Breast epithelium (tissue), 4 donors: ENCODE results near the gene TRPM5. TPM values are rescaled to one million over a fixed set of nuclear protein-coding genes. Genes with fewer than 3 reads are reported as not detected.

ENCODE experiments used
- DNase-seq, 2 donors: peaks; one replicate each; pipeline ENCODE4 v3.0.0-alpha.2; 2019; ENCODE audit warnings: low spot score in 2 of 2
- H3K27ac ChIP-seq, 2 donors: fragments of 200-600 bp; sonication (generic) in 1 of 2; one replicate each; pipeline ENCODE4 v1.5.1; 2016 to 2019; ENCODE audit warnings: mild to moderate bottlenecking in 1 of 2
- H3K27me3 ChIP-seq, 2 donors: fragments of 200-600 bp; sonication (generic) in 1 of 2; one replicate each; pipeline versions ENCODE4 v1.5.1 to v1.6.0; 2017 to 2019; ENCODE audit warnings: control low read depth in 1 of 2, mild to moderate bottlenecking in 1 of 2
- H3K36me3 ChIP-seq: fragments of 200-600 bp; one replicate; pipeline ENCODE4 v1.5.1; 2019
- H3K4me1 ChIP-seq, 2 donors: fragments of 200-600 bp; sonication (generic); one replicate each; pipeline ENCODE4 v1.5.1; 2016 to 2019; ENCODE audit warnings: control low read depth in 1 of 2
- H3K4me3 ChIP-seq, 3 donors: fragments of 200-600 bp; sonication (generic); 1 replicate in 2 of 3; 2 replicates in 1 of 3; pipeline ENCODE4 v1.5.1; 2016 to 2019; ENCODE audit warnings: mild to moderate bottlenecking in 3 of 3, moderate library complexity in 2 of 3
- H3K9me3 ChIP-seq, 2 donors: fragments of 200-600 bp; sonication (generic) in 1 of 2; one replicate each; pipeline ENCODE4 v1.5.1; 2016 to 2019; ENCODE audit warnings: control low read depth in 1 of 2
- POLR2A ChIP-seq: fragments of 450-650 bp; IDR thresholded peaks from one replicate; pipeline ENCODE4 v1.6.1; 2016; ENCODE audit warnings: antibody characterized with exemption, mild to moderate bottlenecking, moderate library complexity
- POLR2AphosphoS5 ChIP-seq, 3 donors: sonication (generic); formaldehyde crosslinking; IDR thresholded peaks; one replicate each; pipeline ENCODE4 v1.6.1; 2017; ENCODE audit warnings: antibody characterized with exemption in 3 of 3
- intact Hi-C: fragments of 100-400 bp; cut with DNase I; formaldehyde crosslinking; loops from one replicate; pipeline ENCODE4 v1.15.1; 2023; ENCODE audit warnings: low total_unique reads
- total RNA-seq, 3 donors: library from RNA; depleted of rRNA; stranded (reverse); fragments of >200 nt; gene quantifications; one replicate each; pipeline ENCODE4 v1.1.0, GENCODE V29; 2016
- TF ChIP-seq, protein P1 (sequence below), 3 donors: fragments of 450-650 bp; IDR thresholded peaks; one replicate each; pipeline ENCODE4 v1.5.1; 2016 to 2017; ENCODE audit warnings: antibody characterized with exemption in 3 of 3, mild to moderate bottlenecking in 3 of 3, moderate library complexity in 3 of 3

TRPM5 gene
- total RNA-seq, 3 donors from 2014 or later: not detected

DNA sequence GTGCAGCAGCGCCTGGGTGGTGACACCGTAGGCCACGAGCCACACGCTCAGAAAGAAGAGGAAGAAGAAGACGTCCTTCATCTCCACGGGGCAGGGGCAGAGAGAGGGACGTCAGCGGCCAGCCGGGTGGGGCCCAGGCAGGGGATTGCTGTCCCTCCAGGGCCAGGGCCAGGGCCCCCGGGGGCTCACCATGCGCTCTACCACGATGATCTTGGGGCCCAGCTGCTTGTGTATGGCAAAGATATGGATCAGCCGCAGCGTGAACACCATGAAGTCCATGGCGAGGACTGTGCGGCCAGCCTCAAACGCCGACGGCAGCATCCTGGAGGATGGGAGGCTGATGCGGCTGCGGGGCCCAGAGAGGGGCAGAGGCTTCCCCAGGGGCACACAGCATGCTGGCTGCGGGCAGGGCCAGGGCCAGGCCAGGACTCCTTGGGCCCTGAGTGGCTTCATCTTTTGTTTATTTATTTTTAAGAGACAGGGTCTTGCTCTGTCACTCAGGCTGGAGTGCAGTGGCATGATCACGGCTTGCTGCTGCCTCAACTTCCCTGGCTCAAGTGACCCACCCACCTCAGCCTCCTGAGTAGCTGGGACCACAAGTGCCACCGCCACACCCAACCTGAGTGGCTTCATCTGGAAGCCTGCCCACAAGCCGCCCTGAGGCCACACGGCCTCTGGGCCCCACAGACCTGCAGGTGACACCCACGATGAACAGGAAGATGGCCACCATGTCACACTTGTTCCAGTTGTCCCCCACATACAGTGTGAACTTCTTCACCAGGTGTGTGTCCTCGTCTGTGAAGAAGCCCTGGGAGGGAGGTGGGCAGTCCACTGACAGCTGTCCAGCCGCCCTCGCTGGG, 32.6 kb downstream of the TRPM5 start:
- no peaks in the 10 kb centered on the region for H3K9me3 ChIP-seq
- intact Hi-C loops: loop anchor here (2.0 to 5.0 kb wide), 2 partner anchors 57 to 224 kb away; no protein-coding TSS in a partner anchor
- no peaks in the 10 kb centered on the region for H3K4me1 ChIP-seq
- DNase-seq: no peak
- H3K27ac ChIP-seq: no peak overlapping the region
- TF ChIP-seq POLR2A: no peak
- TF ChIP-seq, protein P1, sequence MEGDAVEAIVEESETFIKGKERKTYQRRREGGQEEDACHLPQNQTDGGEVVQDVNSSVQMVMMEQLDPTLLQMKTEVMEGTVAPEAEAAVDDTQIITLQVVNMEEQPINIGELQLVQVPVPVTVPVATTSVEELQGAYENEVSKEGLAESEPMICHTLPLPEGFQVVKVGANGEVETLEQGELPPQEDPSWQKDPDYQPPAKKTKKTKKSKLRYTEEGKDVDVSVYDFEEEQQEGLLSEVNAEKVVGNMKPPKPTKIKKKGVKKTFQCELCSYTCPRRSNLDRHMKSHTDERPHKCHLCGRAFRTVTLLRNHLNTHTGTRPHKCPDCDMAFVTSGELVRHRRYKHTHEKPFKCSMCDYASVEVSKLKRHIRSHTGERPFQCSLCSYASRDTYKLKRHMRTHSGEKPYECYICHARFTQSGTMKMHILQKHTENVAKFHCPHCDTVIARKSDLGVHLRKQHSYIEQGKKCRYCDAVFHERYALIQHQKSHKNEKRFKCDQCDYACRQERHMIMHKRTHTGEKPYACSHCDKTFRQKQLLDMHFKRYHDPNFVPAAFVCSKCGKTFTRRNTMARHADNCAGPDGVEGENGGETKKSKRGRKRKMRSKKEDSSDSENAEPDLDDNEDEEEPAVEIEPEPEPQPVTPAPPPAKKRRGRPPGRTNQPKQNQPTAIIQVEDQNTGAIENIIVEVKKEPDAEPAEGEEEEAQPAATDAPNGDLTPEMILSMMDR (IDR thresholded peaks at IDR 0.05): no peak
- no peak for TF ChIP-seq POLR2AphosphoS5 (IDR thresholded peaks at IDR 0.05)
- no peaks in the 10 kb centered on the region for H3K36me3 ChIP-seq
- no peak overlapping the region for H3K4me3 ChIP-seq
- H3K27me3 ChIP-seq: no peaks in the 10 kb centered on the region

DNA sequence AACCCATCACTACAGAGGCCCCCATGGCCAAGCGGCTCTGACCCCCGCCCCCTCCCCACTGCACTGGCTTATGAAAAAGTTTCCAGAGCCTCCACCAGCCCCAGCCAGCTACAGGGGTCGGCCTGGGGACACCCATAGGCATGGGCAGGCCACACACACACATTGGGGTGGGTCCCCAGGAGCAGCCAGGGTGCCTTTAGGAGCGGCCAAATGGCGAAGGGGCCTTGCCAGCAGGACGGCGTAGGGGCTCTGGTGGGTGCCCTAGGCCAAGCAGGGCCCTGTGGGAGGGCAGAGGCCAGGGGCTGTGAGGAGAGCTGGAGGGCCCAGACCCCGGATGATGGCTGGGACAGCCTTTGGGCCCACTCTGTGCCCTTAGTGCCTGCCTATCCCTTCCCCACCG, 33.7 kb downstream of the TRPM5 start:
- TF ChIP-seq POLR2AphosphoS5 (IDR thresholded peaks at IDR 0.05) (no peak), POLR2A (no peak)
- TF ChIP-seq, protein P1 (IDR thresholded peaks at IDR 0.05): no peak
- no peak overlapping the region for H3K4me3 ChIP-seq
- H3K9me3 ChIP-seq: no peaks in the 10 kb centered on the region
- no peaks in the 10 kb centered on the region for H3K4me1 ChIP-seq
- no peaks in the 10 kb centered on the region for H3K27me3 ChIP-seq
- intact Hi-C loops: loop anchor here (2.0 to 5.0 kb wide), 2 partner anchors 58 to 223 kb away; no protein-coding TSS in a partner anchor
- H3K36me3 ChIP-seq: no peaks in the 10 kb centered on the region
- DNase-seq: no peak
- H3K27ac ChIP-seq: no peak overlapping the region

DNA sequence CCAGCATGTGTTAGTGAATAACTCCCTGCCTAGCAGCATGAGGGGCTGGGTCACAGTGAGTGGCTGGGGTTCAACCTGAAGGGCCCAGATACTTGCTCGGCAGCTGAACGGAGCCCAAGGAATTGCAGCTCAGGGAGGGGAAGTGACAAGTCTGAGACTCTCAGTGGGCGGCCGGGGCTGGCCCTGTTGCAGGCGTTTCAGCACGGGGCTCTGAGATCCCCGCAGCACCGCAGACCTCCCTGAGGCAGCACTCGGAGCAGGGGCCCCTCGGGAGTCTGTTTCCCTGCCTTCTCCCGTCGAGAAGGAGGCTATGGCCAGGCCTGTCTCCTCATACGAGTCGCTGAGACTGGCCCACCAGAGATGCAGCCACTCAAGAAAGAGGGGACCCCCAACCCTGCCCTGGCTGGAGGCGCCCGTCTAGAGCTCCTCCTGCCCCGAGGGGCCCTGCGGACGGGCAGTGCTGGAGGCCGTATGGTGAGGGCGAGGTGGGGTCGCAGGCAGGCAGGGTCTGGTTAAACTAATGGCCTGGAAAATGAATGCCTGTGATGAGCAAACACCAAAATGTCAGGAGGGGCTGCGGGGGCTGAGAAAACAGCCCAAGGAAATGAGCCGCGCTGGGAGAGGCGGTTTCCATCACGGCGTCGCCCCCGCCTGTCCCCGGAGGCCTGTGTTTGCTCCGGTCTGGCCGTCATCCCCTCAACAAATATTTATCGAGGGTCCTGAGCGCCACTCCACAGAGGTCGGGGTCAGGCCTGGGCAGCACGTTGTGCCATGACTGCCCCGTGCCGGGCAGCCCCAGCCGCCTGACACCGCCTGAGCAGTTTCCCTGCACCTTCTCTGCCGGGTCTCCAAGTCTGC, 34.5 kb downstream of the TRPM5 start:
- DNase-seq: no peak
- Histone ChIP-seq H3K27ac (peak overlapping the region in 1 of 2 donors; percentile 12), H3K4me1 (no peaks in the 10 kb centered on the region), H3K27me3 (no peaks in the 10 kb centered on the region), H3K4me3 (peak overlapping the region in 1 of 3 donors; percentile 15), H3K36me3 (no peaks in the 10 kb centered on the region), H3K9me3 (no peaks in the 10 kb centered on the region)
- TF ChIP-seq, protein P1 (IDR thresholded peaks at IDR 0.05): no peak
- TF ChIP-seq POLR2A: no peak
- no peak for TF ChIP-seq POLR2AphosphoS5 (IDR thresholded peaks at IDR 0.05)
- intact Hi-C loops: loop anchor here (2.0 to 5.0 kb wide), 2 partner anchors 59 to 223 kb away; no protein-coding TSS in a partner anchor

DNA sequence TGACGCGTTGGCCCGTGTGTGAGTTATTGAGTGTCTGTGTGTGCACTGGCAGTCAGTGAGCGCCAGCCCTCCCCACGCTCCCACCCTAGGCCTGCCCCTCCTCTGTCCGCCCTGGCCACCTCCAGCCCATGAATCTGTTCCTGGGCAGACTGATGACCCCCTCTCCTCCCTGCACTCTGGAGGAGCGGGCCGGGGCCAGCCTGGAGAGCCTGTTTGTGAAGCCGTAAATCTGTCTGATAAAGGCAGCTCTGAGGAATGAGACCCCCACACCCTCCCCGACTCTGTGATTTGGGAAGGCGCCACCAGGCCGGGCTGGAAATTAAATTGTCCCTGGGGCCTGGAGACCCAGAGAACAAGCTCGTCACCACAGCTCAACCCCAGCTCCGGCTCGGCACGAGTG, 35.2 kb downstream of the TRPM5 start:
- Histone ChIP-seq H3K9me3 (no peaks in the 10 kb centered on the region), H3K27ac (peak overlapping the region in 1 of 2 donors; percentile 12), H3K36me3 (no peaks in the 10 kb centered on the region), H3K4me3 (no peak overlapping the region), H3K27me3 (no peaks in the 10 kb centered on the region), H3K4me1 (no peaks in the 10 kb centered on the region)
- intact Hi-C loops: no loop called here
- TF ChIP-seq, protein P1 (IDR thresholded peaks at IDR 0.05): no peak
- TF ChIP-seq POLR2AphosphoS5 (IDR thresholded peaks at IDR 0.05): no peak
- no peak for TF ChIP-seq POLR2A
- no peak for DNase-seq
